SK-N-SH treated with all-trans-retinoic acid at 6 μM for 48 hours (cell line): ENCODE measurements around the gene GRID1.

Experiments used
- PPARA ChIP-seq: fragments of 250-450 bp; sonication (Bioruptor Pico); IDR thresholded peaks from 2 replicates; pipeline ENCODE4 v1.5.0; 2020; ENCODE audit warnings: mild to moderate bottlenecking, borderline replicate concordance
- RARB ChIP-seq: fragments of 250-450 bp; sonication (Bioruptor Pico); IDR thresholded peaks from 2 replicates; pipeline ENCODE4 v1.8.0; 2021; ENCODE audit warnings: mild to moderate bottlenecking, moderate library complexity
- ZFP3 ChIP-seq: fragments of 250-450 bp; sonication (Bioruptor Pico); IDR thresholded peaks from 2 replicates; pipeline ENCODE4 v1.5.0; 2020; ENCODE audit warnings: mild to moderate bottlenecking, moderate library complexity

GRCh38 chr10:85635650-85636049 is 730.9 kb downstream of the GRID1 start:
- no peak for TF ChIP-seq RARB (CRISPR knock-in tag)
- no peak for TF ChIP-seq PPARA
- no peak for TF ChIP-seq ZFP3 (CRISPR knock-in tag)
